ENCODE results near the gene RGS7.

The RGS7 gene

DNA sequence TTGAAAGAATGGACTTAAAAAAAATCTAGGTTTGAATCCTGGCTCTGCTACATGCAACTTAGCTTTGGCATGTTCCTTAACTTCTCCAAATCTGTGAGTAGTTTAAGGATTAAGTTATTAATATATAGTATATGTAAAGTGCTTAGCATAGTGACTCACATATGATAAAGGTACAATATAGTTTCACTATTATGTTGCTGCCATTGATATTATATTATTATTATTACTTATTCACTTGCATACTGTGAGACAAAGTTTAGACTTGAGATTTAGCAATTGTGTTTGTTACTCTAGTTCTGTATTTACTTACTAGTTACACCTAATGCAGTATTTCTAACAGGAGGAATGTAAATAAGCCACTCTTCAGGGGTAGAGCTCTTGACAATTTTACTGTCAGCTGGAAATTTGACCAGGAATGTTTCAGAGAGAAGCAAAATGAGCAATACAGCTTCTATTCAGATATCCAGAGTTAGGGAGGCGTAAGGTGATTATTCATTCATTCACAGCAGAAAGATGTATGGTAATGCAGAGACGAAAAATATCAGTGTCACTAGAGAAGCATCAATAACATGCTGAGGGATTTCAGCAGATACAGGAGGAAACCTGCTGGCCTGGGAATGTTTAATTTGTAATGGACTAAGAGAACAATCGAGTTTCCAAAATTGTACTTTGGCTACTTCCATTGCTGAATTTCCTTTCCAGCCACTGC lies 25.5 kb downstream of the RGS7 start:
- 100% methylated on average over 1 to 3 of the region's 3 CpGs for WGBS, 2 experiments (ENCODE audit: insufficient coverage in 2 of 2)
- Histone ChIP-seq H3K4me3 (ENCODE audit: extremely low read depth, insufficient read depth, low read length, poor library complexity, severe bottlenecking) (no peak overlapping the region), H3K4me1 (ENCODE audit: control insufficient read depth, insufficient read depth, low read length, poor library complexity, severe bottlenecking) (no peaks in the 10 kb centered on the region), H3K36me3 (ENCODE audit: control insufficient read depth, insufficient read depth, low read length) (no peaks in the 10 kb centered on the region), H3K9me3 (ENCODE audit: control insufficient read depth, low read length) (no peaks in the 10 kb centered on the region), H3K27ac (ENCODE audit: low read depth, low read length, severe bottlenecking) (no peak overlapping the region)

DNA sequence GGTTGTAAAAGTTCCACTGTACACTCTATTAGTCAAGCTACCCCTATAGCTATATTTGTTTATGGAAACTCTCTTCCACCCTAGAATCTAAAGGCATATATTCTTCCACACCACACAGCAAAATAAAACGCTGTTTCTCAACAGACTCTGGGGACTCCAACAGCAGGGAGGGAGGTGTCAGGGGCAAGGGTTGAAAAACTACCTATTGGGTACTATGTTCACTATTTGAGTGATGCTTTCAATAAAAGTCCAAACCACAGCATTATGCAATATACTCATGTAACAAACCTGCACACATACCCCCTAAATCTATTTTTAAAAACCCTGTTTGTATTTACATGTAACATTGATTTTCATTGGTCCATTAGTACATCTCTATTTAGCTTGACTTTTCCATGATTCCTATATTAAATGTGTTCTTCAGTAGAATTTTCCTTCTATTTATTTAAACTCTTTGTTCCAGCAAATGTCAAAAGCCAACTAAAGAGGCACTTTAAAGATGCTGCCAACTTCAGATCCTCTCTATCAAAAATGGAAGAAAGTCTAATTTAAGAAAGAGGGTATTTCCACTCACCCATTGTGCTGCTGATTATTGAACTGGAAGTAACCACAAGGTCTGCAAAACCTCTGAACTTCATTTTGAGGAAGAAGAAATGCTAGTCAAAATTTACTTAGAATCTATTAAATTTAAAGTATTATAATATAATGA lies 26.2 kb downstream of the RGS7 start:
- no peak overlapping the region for H3K4me3 ChIP-seq (ENCODE audit: extremely low read depth, insufficient read depth, low read length, poor library complexity, severe bottlenecking)
- no peak overlapping the region for H3K27ac ChIP-seq (ENCODE audit: low read depth, low read length, severe bottlenecking)
- H3K4me1 ChIP-seq (ENCODE audit: control insufficient read depth, insufficient read depth, low read length, poor library complexity, severe bottlenecking), result no peaks in the 10 kb centered on the region
- no peaks in the 10 kb centered on the region for H3K9me3 ChIP-seq (ENCODE audit: control insufficient read depth, low read length)
- WGBS, 2 experiments (ENCODE audit: insufficient coverage in 2 of 2), result no CpG with 5 or more reads among the region's 1 CpG
- no peaks in the 10 kb centered on the region for H3K36me3 ChIP-seq (ENCODE audit: control insufficient read depth, insufficient read depth, low read length)

- no peaks in the 10 kb centered on the region for H3K9me3 ChIP-seq (ENCODE audit: control insufficient read depth, low read length)
- no peaks in the 10 kb centered on the region for H3K4me1 ChIP-seq (ENCODE audit: control insufficient read depth, insufficient read depth, low read length, poor library complexity, severe bottlenecking)
- H3K27ac ChIP-seq (ENCODE audit: low read depth, low read length, severe bottlenecking), result no peak overlapping the region
- WGBS, 2 experiments (ENCODE audit: insufficient coverage in 2 of 2), result 33% methylated on average over 1 of the region's 2 CpGs; no CpG with 5 or more reads in 1 of the 2 experiments
- no peak overlapping the region for H3K4me3 ChIP-seq (ENCODE audit: extremely low read depth, insufficient read depth, low read length, poor library complexity, severe bottlenecking)
- H3K36me3 ChIP-seq (ENCODE audit: control insufficient read depth, insufficient read depth, low read length), result no peaks in the 10 kb centered on the region
Observed at GRCh38 chr1:241325456-241325855, 31.5 kb downstream of the RGS7 start.

DNA sequence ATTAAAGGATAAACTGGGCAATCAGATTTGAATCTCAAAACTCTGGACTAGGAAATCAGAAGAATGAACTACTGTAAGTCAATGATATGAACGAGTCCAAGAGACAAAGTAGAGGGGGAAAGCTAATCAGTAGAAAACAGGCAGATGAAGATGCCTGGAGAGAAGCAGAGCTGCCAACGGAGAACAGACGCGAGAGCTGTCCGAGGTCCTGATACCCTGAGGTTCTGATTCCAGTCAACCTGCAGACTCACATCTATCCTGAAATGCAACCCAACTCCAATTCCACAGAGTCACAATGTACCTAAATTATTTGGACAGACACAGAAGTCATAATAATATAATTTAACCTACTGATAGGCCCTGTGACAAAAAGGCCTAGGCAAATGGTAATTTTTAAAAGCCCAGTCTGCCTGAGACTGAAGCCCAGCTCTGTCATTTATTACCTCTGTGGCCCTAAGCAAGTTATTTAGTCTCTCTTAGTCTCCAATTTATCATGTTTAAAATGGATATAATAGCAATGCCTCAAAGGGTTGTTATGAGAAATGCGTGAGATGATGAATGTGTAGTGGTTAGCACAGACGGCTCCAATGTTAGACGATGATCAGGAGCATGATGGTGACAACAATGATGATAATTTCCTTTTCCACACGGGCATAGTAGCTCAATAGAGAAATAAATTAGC lies 33.4 kb downstream of the RGS7 start:
- H3K4me3 ChIP-seq (ENCODE audit: extremely low read depth, insufficient read depth, low read length, poor library complexity, severe bottlenecking), result no peak overlapping the region
- H3K36me3 ChIP-seq (ENCODE audit: control insufficient read depth, insufficient read depth, low read length), result no peaks in the 10 kb centered on the region
- WGBS, 2 experiments (ENCODE audit: insufficient coverage in 2 of 2), result 3 to 72% methylated on average over 3 to 4 of the region's 9 CpGs
- no peaks in the 10 kb centered on the region for H3K4me1 ChIP-seq (ENCODE audit: control insufficient read depth, insufficient read depth, low read length, poor library complexity, severe bottlenecking)
- no peak overlapping the region for H3K27ac ChIP-seq (ENCODE audit: low read depth, low read length, severe bottlenecking)
- H3K9me3 ChIP-seq (ENCODE audit: control insufficient read depth, low read length), result no peaks in the 10 kb centered on the region

GRCh38 chr1:241317676-241318075 lies 39.3 kb downstream of the RGS7 start:
- Histone ChIP-seq H3K27ac (ENCODE audit: low read depth, low read length, severe bottlenecking) (no peak overlapping the region), H3K36me3 (ENCODE audit: control insufficient read depth, insufficient read depth, low read length) (no peaks in the 10 kb centered on the region), H3K4me3 (ENCODE audit: extremely low read depth, insufficient read depth, low read length, poor library complexity, severe bottlenecking) (no peak overlapping the region), H3K4me1 (ENCODE audit: control insufficient read depth, insufficient read depth, low read length, poor library complexity, severe bottlenecking) (no peaks in the 10 kb centered on the region), H3K9me3 (ENCODE audit: control insufficient read depth, low read length) (no peaks in the 10 kb centered on the region)
- 89% methylated on average over 2 of the region's 2 CpGs for WGBS, 2 experiments (ENCODE audit: insufficient coverage in 2 of 2)

DNA sequence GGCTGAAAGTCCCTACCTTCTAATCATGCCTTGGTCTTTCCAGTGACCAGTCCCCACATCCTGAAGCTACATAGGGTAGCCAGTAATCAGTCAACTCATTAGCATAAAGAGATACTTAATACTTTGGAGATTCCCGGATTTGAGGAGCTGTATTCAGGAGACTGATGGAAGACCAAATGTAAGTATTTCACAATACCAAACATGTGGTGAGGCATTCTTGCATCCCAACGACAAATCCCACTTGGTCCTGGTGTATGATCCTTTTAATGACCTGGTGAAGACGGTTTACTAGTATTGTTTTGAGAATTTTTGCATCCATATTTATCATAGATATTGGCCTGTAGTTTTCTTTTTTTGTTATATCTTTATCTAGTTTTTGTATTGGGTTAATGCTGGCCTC lies 40.6 kb downstream of the RGS7 start:
- no peak overlapping the region for H3K4me3 ChIP-seq (ENCODE audit: extremely low read depth, insufficient read depth, low read length, poor library complexity, severe bottlenecking)
- WGBS, 2 experiments (ENCODE audit: insufficient coverage in 2 of 2), result 100% methylated on average over 2 of the region's 3 CpGs; no CpG with 5 or more reads in 1 of the 2 experiments
- no peak overlapping the region for H3K27ac ChIP-seq (ENCODE audit: low read depth, low read length, severe bottlenecking)
- no peaks in the 10 kb centered on the region for H3K4me1 ChIP-seq (ENCODE audit: control insufficient read depth, insufficient read depth, low read length, poor library complexity, severe bottlenecking)
- no peaks in the 10 kb centered on the region for H3K9me3 ChIP-seq (ENCODE audit: control insufficient read depth, low read length)
- no peaks in the 10 kb centered on the region for H3K36me3 ChIP-seq (ENCODE audit: control insufficient read depth, insufficient read depth, low read length)

DNA sequence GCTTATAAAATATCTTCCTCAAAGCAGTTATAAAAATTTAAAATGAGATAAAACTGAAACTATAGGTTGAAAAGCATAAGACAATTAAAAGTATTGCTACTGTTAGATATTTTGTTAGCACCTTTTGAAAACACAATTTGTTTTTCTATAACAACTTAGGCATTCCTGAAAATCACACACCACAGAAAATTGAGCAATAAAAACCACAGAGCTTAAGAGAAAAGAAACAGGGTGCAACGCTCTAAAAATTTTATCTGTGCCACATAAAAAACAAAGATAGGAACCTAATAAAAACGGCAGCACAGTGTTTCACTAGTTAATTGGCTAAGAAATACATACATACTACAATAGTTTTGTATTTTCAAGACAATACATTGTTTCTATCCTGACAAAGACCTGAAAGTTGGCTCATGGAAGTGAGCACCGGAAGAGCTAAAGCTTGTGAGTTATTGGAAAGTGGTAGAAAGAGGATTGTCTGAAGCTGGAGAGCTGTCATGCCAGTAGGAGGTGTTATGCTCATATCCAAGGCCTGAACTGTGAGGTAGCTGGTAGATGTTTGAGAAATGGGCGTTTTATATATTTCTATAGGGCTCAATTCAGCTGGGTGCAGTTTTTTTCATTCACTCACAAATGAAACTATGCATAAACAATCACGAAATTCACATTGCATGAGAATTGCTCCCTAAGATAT lies 45.8 kb downstream of the RGS7 start:
- 83 to 86% methylated on average over 1 of the region's 5 CpGs for WGBS, 2 experiments (ENCODE audit: insufficient coverage in 2 of 2)
- H3K9me3 ChIP-seq (ENCODE audit: control insufficient read depth, low read length), result no peaks in the 10 kb centered on the region
- no peak overlapping the region for H3K4me3 ChIP-seq (ENCODE audit: extremely low read depth, insufficient read depth, low read length, poor library complexity, severe bottlenecking)
- no peaks in the 10 kb centered on the region for H3K36me3 ChIP-seq (ENCODE audit: control insufficient read depth, insufficient read depth, low read length)
- H3K4me1 ChIP-seq (ENCODE audit: control insufficient read depth, insufficient read depth, low read length, poor library complexity, severe bottlenecking), result no peaks in the 10 kb centered on the region
- no peak overlapping the region for H3K27ac ChIP-seq (ENCODE audit: low read depth, low read length, severe bottlenecking)

DNA sequence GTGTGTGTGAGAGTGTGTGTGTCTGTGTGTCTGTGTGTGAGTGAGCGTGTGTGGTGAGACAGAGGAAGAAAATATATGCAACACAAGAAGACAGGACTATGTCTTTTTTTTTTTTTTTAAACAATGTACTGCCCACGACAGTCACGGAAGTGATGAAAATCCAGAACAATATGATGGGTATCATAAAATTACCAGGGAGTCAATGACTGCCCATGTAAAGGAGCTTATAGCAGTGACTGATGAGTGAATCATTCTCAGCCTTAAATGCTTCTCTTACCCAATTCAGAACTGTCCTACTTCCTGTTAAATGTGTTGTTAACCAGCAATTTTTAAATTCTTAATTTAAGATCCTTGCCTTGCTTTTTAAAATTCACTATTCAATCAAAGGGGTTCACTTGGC lies 46.6 kb downstream of the RGS7 start:
- H3K4me3 ChIP-seq (ENCODE audit: extremely low read depth, insufficient read depth, low read length, poor library complexity, severe bottlenecking), result no peak overlapping the region
- H3K4me1 ChIP-seq (ENCODE audit: control insufficient read depth, insufficient read depth, low read length, poor library complexity, severe bottlenecking), result no peaks in the 10 kb centered on the region
- WGBS, 2 experiments (ENCODE audit: insufficient coverage in 2 of 2), result 60 to 80% methylated on average over 1 of the region's 3 CpGs
- no peak overlapping the region for H3K27ac ChIP-seq (ENCODE audit: low read depth, low read length, severe bottlenecking)
- no peaks in the 10 kb centered on the region for H3K36me3 ChIP-seq (ENCODE audit: control insufficient read depth, insufficient read depth, low read length)
- no peaks in the 10 kb centered on the region for H3K9me3 ChIP-seq (ENCODE audit: control insufficient read depth, low read length)

- Histone ChIP-seq H3K36me3 (ENCODE audit: control insufficient read depth, insufficient read depth, low read length) (no peaks in the 10 kb centered on the region), H3K9me3 (ENCODE audit: control insufficient read depth, low read length) (peaks cover 3% of the 10 kb centered on the region), H3K4me3 (ENCODE audit: extremely low read depth, insufficient read depth, low read length, poor library complexity, severe bottlenecking) (no peak overlapping the region), H3K4me1 (ENCODE audit: control insufficient read depth, insufficient read depth, low read length, poor library complexity, severe bottlenecking) (no peaks in the 10 kb centered on the region), H3K27ac (ENCODE audit: low read depth, low read length, severe bottlenecking) (no peak overlapping the region)
- WGBS, 2 experiments (ENCODE audit: insufficient coverage in 2 of 2), result 90 to 92% methylated on average over 2 to 4 of the region's 4 CpGs
Observed at GRCh38 chr1:241309651-241310050, 47.4 kb downstream of the RGS7 start.

DNA sequence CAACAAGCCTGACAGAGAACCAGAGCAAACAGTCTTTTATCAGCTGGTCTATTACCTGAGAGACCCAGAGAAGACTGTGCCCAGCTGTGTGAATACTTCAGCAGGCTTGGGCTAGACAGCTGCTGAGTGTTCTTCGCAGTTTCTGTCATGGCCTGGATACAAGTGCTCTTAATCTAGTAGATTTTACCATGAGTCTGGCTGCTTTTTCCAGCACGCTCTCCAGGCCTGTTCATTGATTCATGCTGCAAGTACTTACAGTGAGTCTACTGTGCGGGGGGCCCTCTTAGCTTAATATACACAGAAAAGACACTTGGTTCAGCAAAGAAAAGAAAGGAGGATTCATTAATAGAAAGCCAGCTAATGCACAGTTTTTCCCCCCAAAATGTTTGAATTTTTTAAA lies 48.5 kb downstream of the RGS7 start:
- Histone ChIP-seq H3K9me3 (ENCODE audit: control insufficient read depth, low read length) (peaks cover 10% of the 10 kb centered on the region), H3K4me1 (ENCODE audit: control insufficient read depth, insufficient read depth, low read length, poor library complexity, severe bottlenecking) (no peaks in the 10 kb centered on the region), H3K27ac (ENCODE audit: low read depth, low read length, severe bottlenecking) (no peak overlapping the region), H3K4me3 (ENCODE audit: extremely low read depth, insufficient read depth, low read length, poor library complexity, severe bottlenecking) (no peak overlapping the region), H3K36me3 (ENCODE audit: control insufficient read depth, insufficient read depth, low read length) (no peaks in the 10 kb centered on the region)
- 89 to 90% methylated on average over 1 to 2 of the region's 3 CpGs for WGBS, 2 experiments (ENCODE audit: insufficient coverage in 2 of 2)
